Neuron (in vitro differentiated cells): ENCODE measurements around the gene CALHM4.

Experiments
- H2AFZ ChIP-seq: one replicate; pipeline ENCODE4 v1.6.1; 2013; ENCODE audit warnings: low read depth, mild to moderate bottlenecking, inconsistent platforms, low read length, moderate library complexity
- H3K27me3 ChIP-seq: one replicate; pipeline ENCODE4 v1.6.1; 2013; ENCODE audit warnings: low read length; ENCODE audit not compliant: insufficient read depth
- H3K36me3 ChIP-seq: one replicate; pipeline ENCODE4 v1.6.1; 2013; ENCODE audit warnings: low read length; ENCODE audit not compliant: insufficient read depth
- H3K4me1 ChIP-seq: one replicate; pipeline ENCODE4 v1.6.1; 2013; ENCODE audit warnings: low read length; ENCODE audit not compliant: insufficient read depth
- H3K4me3 ChIP-seq: 2 replicates; pipeline ENCODE4 v1.5.1; 2013; ENCODE audit warnings: mild to moderate bottlenecking, low read length, moderate library complexity
- H3K9me3 ChIP-seq: one replicate; pipeline ENCODE4 v1.6.1; 2013; ENCODE audit warnings: low read length

The CALHM4 gene, protein sequence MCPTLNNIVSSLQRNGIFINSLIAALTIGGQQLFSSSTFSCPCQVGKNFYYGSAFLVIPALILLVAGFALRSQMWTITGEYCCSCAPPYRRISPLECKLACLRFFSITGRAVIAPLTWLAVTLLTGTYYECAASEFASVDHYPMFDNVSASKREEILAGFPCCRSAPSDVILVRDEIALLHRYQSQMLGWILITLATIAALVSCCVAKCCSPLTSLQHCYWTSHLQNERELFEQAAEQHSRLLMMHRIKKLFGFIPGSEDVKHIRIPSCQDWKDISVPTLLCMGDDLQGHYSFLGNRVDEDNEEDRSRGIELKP

GRCh38 chr6:116553451-116553850 is at the start of gene CALHM4:
TSS of gene CALHM4 (plus strand) at chr6:116553751. CDS start at chr6:116553794, 43 bp downstream.
- H3K4me1 ChIP-seq = peaks cover 6% of the 10 kb centered on the region
- no peak within 1 kb of the TSS for H3K4me3 ChIP-seq
- H3K27me3 ChIP-seq = no peaks in the 10 kb centered on the region
- H2AFZ ChIP-seq = no peak within 1 kb of the TSS
- no peaks in the 10 kb centered on the region for H3K36me3 ChIP-seq
- H3K9me3 ChIP-seq = no peaks in the 10 kb centered on the region

GRCh38 chr6:116507324-116507723 is 46.2 kb upstream of the CALHM4 start:
- H3K4me1 ChIP-seq = no peaks in the 10 kb centered on the region

DNA sequence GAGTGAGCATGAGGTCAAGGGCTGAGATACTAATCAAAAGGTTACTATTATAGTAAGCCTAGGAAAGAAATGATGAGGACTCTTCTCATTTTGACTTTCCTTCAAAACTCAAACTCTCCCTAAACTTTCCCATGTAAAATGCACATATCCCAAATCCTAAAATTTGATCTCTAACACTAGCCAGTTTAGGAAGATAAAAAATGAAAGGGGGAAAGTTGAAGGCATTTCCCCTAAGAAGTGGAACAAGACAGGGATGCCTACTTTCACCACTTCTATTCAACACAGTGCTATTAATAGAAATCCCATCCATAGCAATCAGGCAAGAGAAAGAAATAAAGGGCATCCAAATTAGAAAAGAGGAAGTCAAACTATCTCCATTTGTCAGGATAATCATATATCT is 45.0 kb upstream of the CALHM4 start:
- Histone ChIP-seq H3K27me3 (no peaks in the 10 kb centered on the region), H2AFZ (no peak overlapping the region), H3K36me3 (no peaks in the 10 kb centered on the region), H3K4me3 (no peak overlapping the region), H3K9me3 (no peaks in the 10 kb centered on the region), H3K4me1 (peaks cover 9% of the 10 kb centered on the region)

More at GRCh38 chr6:116507324-116507723, 46.2 kb upstream of the CALHM4 start:
- H3K9me3 ChIP-seq = no peaks in the 10 kb centered on the region
- no peak overlapping the region for H3K4me3 ChIP-seq
- H3K36me3 ChIP-seq = no peaks in the 10 kb centered on the region
- no peaks in the 10 kb centered on the region for H3K27me3 ChIP-seq
- H2AFZ ChIP-seq = no peak overlapping the region

DNA sequence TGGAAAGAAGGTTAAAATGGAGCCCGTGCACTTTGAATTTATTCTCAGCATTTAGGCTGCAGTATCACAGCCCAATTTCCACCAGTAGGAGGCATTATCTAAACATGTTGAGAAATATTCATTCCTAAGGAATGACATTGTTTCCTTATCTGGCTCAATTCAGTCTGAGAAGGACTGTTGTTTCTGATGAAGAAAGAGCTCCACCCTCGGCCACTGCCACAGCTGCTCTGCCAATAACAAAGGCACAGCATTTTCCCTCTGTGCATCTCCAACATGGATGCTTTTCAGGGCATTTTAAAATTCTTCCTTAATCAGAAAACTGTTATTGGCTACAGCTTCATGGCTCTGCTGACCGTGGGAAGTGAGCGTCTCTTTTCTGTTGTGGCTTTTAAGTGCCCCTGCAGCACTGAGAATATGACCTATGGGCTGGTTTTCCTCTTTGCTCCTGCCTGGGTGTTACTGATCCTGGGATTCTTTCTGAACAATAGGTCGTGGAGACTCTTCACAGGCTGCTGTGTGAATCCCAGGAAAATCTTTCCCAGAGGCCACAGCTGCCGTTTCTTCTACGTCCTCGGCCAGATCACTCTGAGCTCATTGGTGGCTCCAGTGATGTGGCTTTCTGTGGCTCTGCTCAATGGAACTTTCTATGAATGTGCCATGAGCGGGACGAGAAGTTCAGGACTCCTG is 42.0 kb upstream of the CALHM4 start, which contains the start of gene CALHM5:
CALHM5 (plus strand) TSS at position 216 of the 687 bp plus-strand sequence; CDS start at position 274, 58 bp downstream.
- Histone ChIP-seq H3K27me3 (no peaks in the 10 kb centered on the region), H3K9me3 (no peaks in the 10 kb centered on the region), H2AFZ (peak within 1 kb of the TSS; percentile 69), H3K4me3 (peak within 1 kb of the TSS; percentile 60), H3K36me3 (peaks cover 11% of the 10 kb centered on the region), H3K4me1 (peaks cover 16% of the 10 kb centered on the region)

- no peaks in the 10 kb centered on the region for H3K27me3 ChIP-seq
- H3K36me3 ChIP-seq = peaks cover 14% of the 10 kb centered on the region
- peaks cover 16% of the 10 kb centered on the region for H3K4me1 ChIP-seq
- H3K4me3 ChIP-seq = peak overlapping the region; percentile 60
- H3K9me3 ChIP-seq = peaks cover 3% of the 10 kb centered on the region
- H2AFZ ChIP-seq = peak overlapping the region; percentile 69
These were observed 41.4 kb upstream of the CALHM4 start for GRCh38 chr6:116512111-116512559.

- Histone ChIP-seq H3K9me3 (peaks cover 3% of the 10 kb centered on the region), H3K27me3 (no peaks in the 10 kb centered on the region), H3K36me3 (peaks cover 14% of the 10 kb centered on the region), H2AFZ (peak overlapping the region; percentile 69), H3K4me1 (peaks cover 22% of the 10 kb centered on the region), H3K4me3 (peak overlapping the region; percentile 60)
These were observed 40.8 kb upstream of the CALHM4 start for GRCh38 chr6:116512734-116513133.

DNA sequence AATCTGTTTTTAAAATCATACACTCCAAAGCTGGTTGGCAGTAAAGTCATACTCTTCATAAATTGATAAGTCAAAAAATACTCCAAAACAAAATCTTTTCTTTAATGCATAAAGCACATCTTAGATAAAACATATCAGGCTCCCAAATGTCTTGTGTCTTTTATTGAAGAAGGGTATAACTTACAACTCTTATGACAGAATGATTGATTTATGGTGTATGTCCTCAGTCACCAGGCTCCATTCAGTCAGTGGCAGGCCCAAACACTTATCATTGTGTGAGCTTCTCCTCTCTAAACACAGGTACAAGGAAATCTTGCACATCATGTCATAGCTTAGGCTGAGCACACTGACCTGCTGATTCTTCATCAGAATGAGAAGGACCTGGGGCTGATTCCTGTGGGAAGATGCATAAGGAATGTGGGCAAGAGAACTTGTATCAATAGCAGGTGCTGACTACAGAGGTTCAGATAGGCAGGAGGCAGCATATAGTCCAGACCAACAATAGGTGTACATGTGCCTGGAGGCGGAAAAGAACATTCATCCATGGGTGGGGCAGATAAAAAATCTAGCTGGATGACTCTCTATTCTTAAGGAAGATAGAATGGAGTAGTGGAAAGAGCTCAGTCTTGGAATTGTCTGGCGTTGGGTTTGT is 40.2 kb upstream of the CALHM4 start:
- H2AFZ ChIP-seq = no peak overlapping the region
- H3K4me3 ChIP-seq = peak overlapping the region; percentile 60
- peaks cover 14% of the 10 kb centered on the region for H3K36me3 ChIP-seq
- H3K4me1 ChIP-seq = peaks cover 22% of the 10 kb centered on the region
- peaks cover 3% of the 10 kb centered on the region for H3K9me3 ChIP-seq
- H3K27me3 ChIP-seq = no peaks in the 10 kb centered on the region

DNA sequence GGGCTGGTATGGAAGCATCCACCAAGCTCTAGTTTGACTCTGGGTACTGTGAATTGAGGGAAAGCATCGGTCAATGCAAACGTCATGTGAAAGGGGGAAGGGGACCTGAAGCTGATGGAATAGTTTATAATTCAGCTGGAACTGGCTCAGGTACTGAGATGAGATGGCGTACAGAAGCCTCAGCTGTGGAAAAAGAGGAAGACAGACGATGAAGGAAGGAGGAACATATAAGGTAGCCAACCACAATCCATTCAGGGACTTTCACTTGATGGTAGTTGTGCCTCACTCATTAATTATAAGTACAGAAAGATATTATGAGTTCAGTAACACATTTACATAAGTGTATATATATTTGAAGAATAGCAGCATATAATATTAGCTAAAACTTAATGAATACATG is 39.4 kb upstream of the CALHM4 start:
- Histone ChIP-seq H3K27me3 (no peaks in the 10 kb centered on the region), H3K9me3 (peaks cover 3% of the 10 kb centered on the region), H2AFZ (no peak overlapping the region), H3K4me1 (peaks cover 22% of the 10 kb centered on the region), H3K4me3 (no peak overlapping the region), H3K36me3 (peaks cover 14% of the 10 kb centered on the region)

- no peaks in the 10 kb centered on the region for H3K27me3 ChIP-seq
- peaks cover 22% of the 10 kb centered on the region for H3K4me1 ChIP-seq
- H3K9me3 ChIP-seq = peaks cover 3% of the 10 kb centered on the region
- no peak overlapping the region for H2AFZ ChIP-seq
- peaks cover 14% of the 10 kb centered on the region for H3K36me3 ChIP-seq
- H3K4me3 ChIP-seq = no peak overlapping the region
These were observed 38.4 kb upstream of the CALHM4 start for GRCh38 chr6:116515141-116515540.

DNA sequence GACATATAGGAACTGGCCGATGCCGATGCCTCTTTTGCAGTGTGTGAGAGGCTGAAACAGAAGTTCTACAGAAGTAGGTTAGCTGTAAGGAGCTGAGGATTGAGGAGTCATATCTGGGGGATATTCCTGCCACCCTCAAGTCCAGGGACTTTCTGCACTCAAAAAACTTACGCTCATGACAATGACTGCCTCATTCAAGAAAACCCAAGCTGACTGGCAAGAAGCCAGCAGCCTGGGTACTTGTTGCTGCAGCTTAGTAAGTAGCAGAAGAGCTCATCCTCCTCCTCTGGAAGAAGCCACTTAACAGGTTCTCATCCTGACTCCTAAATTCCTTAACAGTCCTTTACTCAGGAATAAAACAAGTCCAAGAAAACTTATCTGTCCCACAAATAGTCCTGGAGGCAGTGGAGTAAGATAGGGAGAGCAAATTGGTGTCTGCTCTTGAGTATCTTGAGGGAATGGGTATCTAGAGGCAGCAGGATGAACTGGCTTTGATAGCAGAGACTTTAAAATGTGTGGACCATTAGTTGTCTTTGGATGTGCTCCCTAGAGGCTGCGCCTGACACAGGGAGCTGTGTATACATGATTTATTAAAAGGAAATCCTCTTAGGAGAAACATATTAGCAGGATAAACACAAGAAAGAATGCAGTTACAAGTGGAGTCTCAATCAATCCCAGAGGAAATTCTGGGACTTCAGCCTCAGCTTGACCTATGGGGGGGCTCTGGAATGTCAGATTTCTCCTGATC is 34.8 kb upstream of the CALHM4 start:
- Histone ChIP-seq H2AFZ (no peak overlapping the region), H3K4me1 (peaks cover 10% of the 10 kb centered on the region), H3K4me3 (no peak overlapping the region), H3K27me3 (no peaks in the 10 kb centered on the region), H3K36me3 (peaks cover 14% of the 10 kb centered on the region), H3K9me3 (peaks cover 3% of the 10 kb centered on the region)

GRCh38 chr6:116522896-116523295 is 30.7 kb upstream of the CALHM4 start:
- H3K9me3 ChIP-seq = no peaks in the 10 kb centered on the region
- no peaks in the 10 kb centered on the region for H3K27me3 ChIP-seq
- no peak overlapping the region for H3K4me3 ChIP-seq
- no peaks in the 10 kb centered on the region for H3K4me1 ChIP-seq
- H3K36me3 ChIP-seq = no peaks in the 10 kb centered on the region
- H2AFZ ChIP-seq = no peak overlapping the region

DNA sequence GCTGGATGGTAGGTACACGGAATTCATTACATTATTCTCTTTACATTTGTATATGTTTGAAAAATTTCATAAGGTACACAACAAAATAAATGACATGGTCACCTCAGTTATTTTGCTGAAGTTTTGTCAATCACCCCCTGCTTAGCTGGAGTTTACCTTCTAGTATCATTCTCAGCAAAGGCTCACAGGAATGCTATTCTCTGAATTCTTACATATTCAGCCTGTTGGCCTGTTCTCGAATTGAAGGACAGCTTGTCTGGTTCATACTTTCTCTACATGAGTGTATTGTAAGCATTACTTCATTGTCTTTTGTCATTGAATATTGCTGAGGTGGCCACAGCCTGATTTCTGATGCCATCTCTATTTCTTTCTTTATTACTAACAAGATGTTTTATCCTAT is 29.3 kb upstream of the CALHM4 start:
- Histone ChIP-seq H3K4me1 (no peaks in the 10 kb centered on the region), H3K4me3 (no peak overlapping the region), H2AFZ (no peak overlapping the region), H3K27me3 (no peaks in the 10 kb centered on the region), H3K36me3 (no peaks in the 10 kb centered on the region), H3K9me3 (no peaks in the 10 kb centered on the region)
